ENCODE data around the gene PRDM11.

DNA sequence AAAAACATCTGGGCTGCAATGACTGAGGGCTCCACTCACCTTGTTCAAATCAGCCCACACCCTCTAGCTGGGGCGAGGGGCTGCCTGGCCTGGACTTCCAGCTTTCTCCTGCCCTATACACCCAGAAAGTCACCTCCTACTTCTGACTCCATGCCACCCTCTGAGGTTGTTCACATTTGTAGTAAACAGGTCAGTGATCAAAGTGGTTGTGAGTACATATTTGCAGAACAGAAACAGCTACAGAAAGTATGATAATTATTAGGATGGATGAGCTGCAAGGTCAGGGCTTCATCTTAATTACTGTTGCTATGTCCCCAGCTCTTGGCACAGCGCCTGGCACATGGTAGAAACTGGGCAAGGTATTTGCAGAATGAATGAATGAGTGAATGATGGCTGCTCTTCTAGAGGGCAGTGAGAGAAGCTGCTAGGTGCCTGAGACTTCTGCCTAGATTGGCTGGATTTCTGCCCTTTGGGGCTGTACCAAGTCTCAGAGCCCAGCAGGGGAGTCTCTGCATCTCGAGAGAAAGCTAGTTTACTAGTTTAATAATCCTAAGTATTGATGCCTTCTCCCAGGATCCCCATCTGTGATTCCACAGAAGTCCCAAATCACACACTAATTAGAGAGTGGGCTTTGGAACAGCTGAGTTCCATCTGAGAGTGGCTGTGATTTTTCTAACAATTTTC is 103.7 kb downstream of the PRDM11 start:
- TF ChIP-seq, protein P1, sequence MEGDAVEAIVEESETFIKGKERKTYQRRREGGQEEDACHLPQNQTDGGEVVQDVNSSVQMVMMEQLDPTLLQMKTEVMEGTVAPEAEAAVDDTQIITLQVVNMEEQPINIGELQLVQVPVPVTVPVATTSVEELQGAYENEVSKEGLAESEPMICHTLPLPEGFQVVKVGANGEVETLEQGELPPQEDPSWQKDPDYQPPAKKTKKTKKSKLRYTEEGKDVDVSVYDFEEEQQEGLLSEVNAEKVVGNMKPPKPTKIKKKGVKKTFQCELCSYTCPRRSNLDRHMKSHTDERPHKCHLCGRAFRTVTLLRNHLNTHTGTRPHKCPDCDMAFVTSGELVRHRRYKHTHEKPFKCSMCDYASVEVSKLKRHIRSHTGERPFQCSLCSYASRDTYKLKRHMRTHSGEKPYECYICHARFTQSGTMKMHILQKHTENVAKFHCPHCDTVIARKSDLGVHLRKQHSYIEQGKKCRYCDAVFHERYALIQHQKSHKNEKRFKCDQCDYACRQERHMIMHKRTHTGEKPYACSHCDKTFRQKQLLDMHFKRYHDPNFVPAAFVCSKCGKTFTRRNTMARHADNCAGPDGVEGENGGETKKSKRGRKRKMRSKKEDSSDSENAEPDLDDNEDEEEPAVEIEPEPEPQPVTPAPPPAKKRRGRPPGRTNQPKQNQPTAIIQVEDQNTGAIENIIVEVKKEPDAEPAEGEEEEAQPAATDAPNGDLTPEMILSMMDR (IDR thresholded peaks at IDR 0.05) = no peak
- no peak for TF ChIP-seq POLR2A (IDR thresholded peaks at IDR 0.05)

All from body of pancreas (tissue), 4 donors.